Peyer's patch (tissue), 4 donors: ENCODE results near the gene DIAPH2. TPM values are rescaled to one million over a fixed set of nuclear protein-coding genes. Genes with fewer than 3 reads are reported as not detected.

Source experiments
- DNase-seq, 3 donors: peaks; one replicate each; pipeline ENCODE4 v3.0.0-alpha.2; 2017 to 2019
- H3K27ac ChIP-seq, 4 donors: fragments of 200-600 bp; sonication (generic); one replicate each; pipeline ENCODE4 v1.5.1; 2016 to 2019
- H3K27me3 ChIP-seq, 2 donors: fragments of 200-600 bp; sonication (generic); one replicate each; pipeline ENCODE4 v1.5.1; 2019
- H3K36me3 ChIP-seq, 3 donors: fragments of 200-600 bp; sonication (generic); one replicate each; pipeline ENCODE4 v1.5.1; 2016 to 2019
- H3K4me1 ChIP-seq, 4 donors: fragments of 200-600 bp; sonication (generic); one replicate each; pipeline ENCODE4 v1.5.1; 2016 to 2019
- H3K4me3 ChIP-seq, 4 donors: fragments of 200-600 bp; sonication (generic); 1 replicate in 3 of 4; 2 replicates in 1 of 4; pipeline ENCODE4 v1.5.1; 2016 to 2019; ENCODE audit warnings: mild to moderate bottlenecking in 1 of 4
- H3K9me3 ChIP-seq, 4 donors: fragments of 200-600 bp; sonication (generic); one replicate each; pipeline ENCODE4 v1.5.1; 2016 to 2019; ENCODE audit warnings: mild to moderate bottlenecking in 1 of 4
- CTCF ChIP-seq, 6 experiments: fragments of 450-650 bp in 4 of 6; fragments of 200-600 bp in 2 of 6; sonication (generic) in 1 of 6; IDR thresholded peaks; one replicate each; pipeline ENCODE4 v1.5.1; 2017 to 2019; ENCODE audit warnings: antibody characterized with exemption in 6 of 6, mild to moderate bottlenecking in 3 of 6, moderate library complexity in 1 of 6
- POLR2A ChIP-seq, 2 donors: fragments of 450-650 bp; IDR thresholded peaks; one replicate each; pipeline ENCODE4 v1.5.1; 2017; ENCODE audit warnings: antibody characterized with exemption in 2 of 2, mild to moderate bottlenecking in 2 of 2, moderate library complexity in 2 of 2
- total RNA-seq, 4 donors: library from RNA; depleted of rRNA; stranded (reverse); fragments of >200 nt; gene quantifications; one replicate each; pipeline ENCODE4 v1.1.0, GENCODE V29; 2016

Gene DIAPH2
- total RNA-seq, 4 donors from 2014 or later = 15.1 to 114 (median 33.0) TPM

- no peaks in the 10 kb centered on the region for H3K9me3 ChIP-seq
- no peaks in the 10 kb centered on the region for H3K27me3 ChIP-seq
- TF ChIP-seq POLR2A (IDR thresholded peaks at IDR 0.05) = no peak
- TF ChIP-seq CTCF (IDR thresholded peaks at IDR 0.05) = no peak
- H3K27ac ChIP-seq = no peak overlapping the region
- no peak for DNase-seq
- no peak overlapping the region for H3K4me3 ChIP-seq
- no peaks in the 10 kb centered on the region for H3K4me1 ChIP-seq
- H3K36me3 ChIP-seq = peaks cover 0 to 3% (median 0%) of the 10 kb centered on the region in 3 donors
These were observed 418.3 kb downstream of the DIAPH2 start for GRCh38 chrX:97102938-97103337.

GRCh38 chrX:97109730-97110129 is 425.1 kb downstream of the DIAPH2 start:
- H3K9me3 ChIP-seq = no peaks in the 10 kb centered on the region
- TF ChIP-seq POLR2A (IDR thresholded peaks at IDR 0.05) = no peak
- TF ChIP-seq CTCF (IDR thresholded peaks at IDR 0.05) = no peak
- H3K4me1 ChIP-seq = no peaks in the 10 kb centered on the region
- no peak for DNase-seq
- H3K27me3 ChIP-seq = no peaks in the 10 kb centered on the region
- H3K27ac ChIP-seq = no peak overlapping the region
- H3K4me3 ChIP-seq = no peak overlapping the region
- H3K36me3 ChIP-seq = no peaks in the 10 kb centered on the region

- no peaks in the 10 kb centered on the region for H3K4me1 ChIP-seq
- TF ChIP-seq CTCF (IDR thresholded peaks at IDR 0.05) = no peak
- TF ChIP-seq POLR2A (IDR thresholded peaks at IDR 0.05) = no peak
These were observed 432.9 kb downstream of the DIAPH2 start for GRCh38 chrX:97117572-97117971.

GRCh38 chrX:97119474-97120109 is 434.9 kb downstream of the DIAPH2 start:
- Histone ChIP-seq H3K36me3 (no peaks in the 10 kb centered on the region), H3K4me1 (no peaks in the 10 kb centered on the region), H3K27me3 (no peaks in the 10 kb centered on the region), H3K4me3 (no peak overlapping the region), H3K27ac (no peak overlapping the region), H3K9me3 (no peaks in the 10 kb centered on the region)
- TF ChIP-seq POLR2A (IDR thresholded peaks at IDR 0.05) = no peak
- DNase-seq = no peak

More at GRCh38 chrX:97117572-97117971, 432.9 kb downstream of the DIAPH2 start:
- H3K27me3 ChIP-seq = no peaks in the 10 kb centered on the region
- H3K4me3 ChIP-seq = no peak overlapping the region
- no peak for DNase-seq
- no peak overlapping the region for H3K27ac ChIP-seq
- H3K9me3 ChIP-seq = no peaks in the 10 kb centered on the region
- H3K36me3 ChIP-seq = no peaks in the 10 kb centered on the region

- Histone ChIP-seq H3K27ac (no peak overlapping the region), H3K4me1 (no peaks in the 10 kb centered on the region), H3K4me3 (no peak overlapping the region), H3K27me3 (no peaks in the 10 kb centered on the region), H3K9me3 (no peaks in the 10 kb centered on the region), H3K36me3 (no peaks in the 10 kb centered on the region)
- TF ChIP-seq POLR2A (IDR thresholded peaks at IDR 0.05) (no peak), CTCF (IDR thresholded peaks at IDR 0.05) (no peak)
- DNase-seq = no peak
These were observed 438.4 kb downstream of the DIAPH2 start for GRCh38 chrX:97123001-97123400.

- Histone ChIP-seq H3K4me3 (no peak overlapping the region), H3K27ac (no peak overlapping the region), H3K4me1 (no peaks in the 10 kb centered on the region), H3K27me3 (no peaks in the 10 kb centered on the region), H3K36me3 (no peaks in the 10 kb centered on the region), H3K9me3 (no peaks in the 10 kb centered on the region)
- no peak for DNase-seq
- TF ChIP-seq POLR2A (IDR thresholded peaks at IDR 0.05) (no peak), CTCF (IDR thresholded peaks at IDR 0.05) (no peak)
These were observed 441.4 kb downstream of the DIAPH2 start for GRCh38 chrX:97126020-97126419.
